ENCODE data around the gene CAMKK1.

GRCh38 chr17:3913531-3914311, 20.9 kb upstream of the CAMKK1 start:
- TF ChIP-seq SUZ12 (IDR thresholded peaks at IDR 0.05; ENCODE audit: extremely low read depth, insufficient read depth, insufficient read length), result no peak
- TF ChIP-seq YY1 (IDR thresholded peaks at IDR 0.05; ENCODE audit: insufficient read depth, insufficient read length), result no peak
- no peak for TF ChIP-seq ZNF274 (IDR thresholded peaks at IDR 0.05; ENCODE audit: low read depth, low read length)

All from NT2/D1 (cell line).